Measurements from ENCODE around the gene PRR30.
"Not testable (repeated sequence)": the region's sequence is repeated elsewhere in the genome, so short reads cannot be mapped to it uniquely, and the experiment has no call there.

The PRR30 gene

GRCh38 chr2:27127883-27128667 lies 11.1 kb downstream of the PRR30 start:
- no peak for DNase-seq (ENCODE audit: low read depth)
- no peak overlapping the region for H3K4me3 ChIP-seq (ENCODE audit: low read length)

GRCh38 chr2:27126252-27126710 lies 12.9 kb downstream of the PRR30 start:
- no peak for TF ChIP-seq CTCF (conservative IDR thresholded peaks at IDR 0.05; ENCODE audit: low read depth, low read length)
- no peak overlapping the region for H3K4me3 ChIP-seq (ENCODE audit: low read length)

More at GRCh38 chr2:27127883-27128667, 11.1 kb downstream of the PRR30 start:
- no peak for TF ChIP-seq CTCF (conservative IDR thresholded peaks at IDR 0.05; ENCODE audit: low read depth, low read length)

GRCh38 chr2:27125104-27125503 lies 14.1 kb downstream of the PRR30 start:
- no peak for DNase-seq (ENCODE audit: low read depth)
- H3K4me3 ChIP-seq (ENCODE audit: low read length) = no peak overlapping the region
- TF ChIP-seq CTCF (conservative IDR thresholded peaks at IDR 0.05; ENCODE audit: low read depth, low read length) = no peak

More at GRCh38 chr2:27126252-27126710, 12.9 kb downstream of the PRR30 start:
- DNase-seq (ENCODE audit: low read depth) = no peak

- no peak for TF ChIP-seq CTCF (conservative IDR thresholded peaks at IDR 0.05; ENCODE audit: low read depth, low read length)
- DNase-seq (ENCODE audit: low read depth) = no peak
- H3K4me3 ChIP-seq (ENCODE audit: low read length) = peak within 1 kb of the TSS; percentile 65
These were observed 15.7 kb downstream of the PRR30 start, which contains the start of gene ABHD1 for GRCh38 chr2:27123302-27124150. TSS of gene ABHD1 (plus strand) at chr2:27123815. CDS start at chr2:27123949, 134 bp downstream.

GRCh38 chr2:27122791-27123190 lies 16.4 kb downstream of the PRR30 start:
- H3K4me3 ChIP-seq (ENCODE audit: low read length) = no peak overlapping the region
- no peak for TF ChIP-seq CTCF (conservative IDR thresholded peaks at IDR 0.05; ENCODE audit: low read depth, low read length)

GRCh38 chr2:27121906-27122305 lies 17.3 kb downstream of the PRR30 start:
- no peak for DNase-seq (ENCODE audit: low read depth)
- no peak for TF ChIP-seq CTCF (conservative IDR thresholded peaks at IDR 0.05; ENCODE audit: low read depth, low read length)
- no peak overlapping the region for H3K4me3 ChIP-seq (ENCODE audit: low read length)

More at GRCh38 chr2:27122791-27123190, 16.4 kb downstream of the PRR30 start:
- no peak for DNase-seq (ENCODE audit: low read depth)

GRCh38 chr2:27119330-27119670 lies 19.9 kb downstream of the PRR30 start:
- H3K4me3 ChIP-seq (ENCODE audit: low read length) = peak overlapping the region; percentile 46

More at GRCh38 chr2:27119330-27119670, 19.9 kb downstream of the PRR30 start:
- not testable (repeated sequence) for DNase-seq (ENCODE audit: low read depth)

All from retinal pigment epithelial cell (primary cell).